ENCODE measurements around the gene NPR2.

Gene NPR2

DNA sequence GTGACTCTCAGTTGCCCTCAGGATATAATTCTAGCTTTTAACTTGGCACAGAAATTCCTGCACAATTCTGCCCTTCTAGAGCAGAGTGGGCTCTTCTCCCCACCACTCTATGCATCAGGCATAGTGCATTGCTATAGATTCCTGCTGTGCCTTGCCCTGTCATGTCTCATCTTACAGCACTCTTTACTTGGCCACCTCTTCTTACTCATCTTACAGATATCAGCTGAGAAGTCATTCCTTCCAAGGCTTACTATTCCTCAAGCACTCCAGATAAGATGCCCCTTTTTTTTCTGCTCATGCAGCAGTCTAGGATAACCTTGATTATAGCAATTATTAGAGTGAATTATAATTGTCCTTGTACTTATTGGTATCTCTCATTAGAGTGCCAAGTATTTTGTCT lies 31.5 kb downstream of the NPR2 start:
- ChIA-PET CTCF (no interaction called here), POLR2A (ENCODE audit: low non-redundant PET) (no interaction called here)
- TF ChIP-seq, protein P1, sequence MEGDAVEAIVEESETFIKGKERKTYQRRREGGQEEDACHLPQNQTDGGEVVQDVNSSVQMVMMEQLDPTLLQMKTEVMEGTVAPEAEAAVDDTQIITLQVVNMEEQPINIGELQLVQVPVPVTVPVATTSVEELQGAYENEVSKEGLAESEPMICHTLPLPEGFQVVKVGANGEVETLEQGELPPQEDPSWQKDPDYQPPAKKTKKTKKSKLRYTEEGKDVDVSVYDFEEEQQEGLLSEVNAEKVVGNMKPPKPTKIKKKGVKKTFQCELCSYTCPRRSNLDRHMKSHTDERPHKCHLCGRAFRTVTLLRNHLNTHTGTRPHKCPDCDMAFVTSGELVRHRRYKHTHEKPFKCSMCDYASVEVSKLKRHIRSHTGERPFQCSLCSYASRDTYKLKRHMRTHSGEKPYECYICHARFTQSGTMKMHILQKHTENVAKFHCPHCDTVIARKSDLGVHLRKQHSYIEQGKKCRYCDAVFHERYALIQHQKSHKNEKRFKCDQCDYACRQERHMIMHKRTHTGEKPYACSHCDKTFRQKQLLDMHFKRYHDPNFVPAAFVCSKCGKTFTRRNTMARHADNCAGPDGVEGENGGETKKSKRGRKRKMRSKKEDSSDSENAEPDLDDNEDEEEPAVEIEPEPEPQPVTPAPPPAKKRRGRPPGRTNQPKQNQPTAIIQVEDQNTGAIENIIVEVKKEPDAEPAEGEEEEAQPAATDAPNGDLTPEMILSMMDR (conservative IDR thresholded peaks at IDR 0.05; ENCODE audit: low read depth): no peak
- H3K27ac ChIP-seq: no peak overlapping the region
- no peak for DNase-seq (ENCODE audit: low spot score)

DNA sequence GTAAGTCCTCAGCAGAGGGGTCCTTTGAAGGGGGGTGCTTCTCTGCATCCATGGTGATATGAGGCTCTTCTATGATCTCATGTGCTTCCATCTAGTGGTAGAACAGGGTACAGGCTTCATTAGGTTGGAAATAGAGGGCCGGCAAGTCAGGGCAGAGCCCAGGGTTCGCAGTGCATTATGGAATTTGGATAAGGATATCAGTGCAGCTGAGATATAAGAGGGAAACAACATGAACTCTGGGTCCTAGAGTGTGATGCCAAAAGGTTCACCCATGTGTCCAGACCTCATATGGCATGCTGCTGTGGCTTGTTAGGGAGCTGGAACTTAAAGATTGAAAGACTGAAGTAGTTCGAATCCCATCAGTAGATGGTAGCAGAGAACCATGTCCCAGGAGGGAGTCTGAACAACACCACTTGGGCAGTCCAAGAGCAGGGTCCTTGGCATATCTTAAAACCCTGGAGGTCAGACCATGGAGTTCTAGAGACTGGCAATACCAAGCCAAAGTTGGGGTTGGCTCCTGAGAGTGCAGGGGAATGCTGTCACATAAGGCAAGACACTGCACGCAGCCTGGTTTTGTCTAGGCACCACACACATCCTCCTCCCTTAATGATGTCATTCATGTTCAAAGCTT lies 34.8 kb downstream of the NPR2 start:
- DNase-seq (ENCODE audit: low spot score): peak; percentile 66
- TF ChIP-seq, protein P1 (conservative IDR thresholded peaks at IDR 0.05; ENCODE audit: low read depth): peak; percentile 82
- peak overlapping the region; percentile 37 for H3K27ac ChIP-seq
- ChIA-PET POLR2A (ENCODE audit: low non-redundant PET) (no interaction called here), CTCF (interaction anchor here (0.5 to 1.9 kb wide), 7 partner anchors 12 to 1371 kb away, joined by 3 to 8 read pairs (median 3); partner anchors contain the start of gene HINT2)

DNA sequence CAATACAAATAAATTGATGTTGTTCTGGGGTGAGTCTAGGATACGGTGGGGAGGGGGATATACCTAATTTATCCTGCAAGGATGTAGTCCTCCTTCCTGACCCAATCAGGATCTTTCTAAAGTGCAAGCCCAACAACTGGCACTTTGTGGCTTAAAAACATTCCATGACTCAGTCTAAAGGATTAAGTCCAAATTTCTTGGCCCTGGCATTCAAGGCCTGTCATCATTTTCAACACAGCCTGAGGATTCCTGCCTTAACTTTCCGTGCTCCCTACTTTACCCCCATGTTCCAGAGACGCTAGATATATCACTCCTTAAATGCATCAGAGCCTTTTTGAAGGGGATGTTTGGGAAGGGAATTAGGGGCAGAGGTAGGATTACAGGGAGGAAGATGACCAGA lies 36.1 kb downstream of the NPR2 start:
- POLR2A ChIA-PET (ENCODE audit: low non-redundant PET): no interaction called here
- no peak overlapping the region for H3K27ac ChIP-seq
- no peak for DNase-seq (ENCODE audit: low spot score)
- CTCF ChIA-PET: no interaction called here
- TF ChIP-seq, protein P1 (conservative IDR thresholded peaks at IDR 0.05; ENCODE audit: low read depth): no peak

DNA sequence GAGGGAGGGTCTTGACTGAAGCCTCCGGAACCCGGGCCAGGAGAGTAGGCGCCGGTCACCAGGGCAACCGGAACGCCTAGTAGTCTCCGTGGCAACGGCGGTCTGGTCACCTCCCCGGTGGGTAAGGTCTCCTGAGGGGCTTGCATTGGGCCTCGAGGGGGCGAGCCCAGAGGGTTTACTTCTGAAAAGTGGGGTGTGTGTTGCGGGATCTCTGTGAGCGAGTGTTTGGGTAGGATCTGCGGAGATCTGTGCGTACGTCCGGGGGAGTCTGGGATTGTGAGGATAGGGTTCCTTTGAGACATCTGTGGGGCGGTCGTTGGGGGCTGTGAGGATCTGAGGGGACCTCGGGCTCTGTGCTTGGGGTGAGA lies 37.3 kb downstream of the NPR2 start, which contains the start of gene FAM221B:
Gene FAM221B, minus strand, starts transcription at position 17 of the 368 bp plus-strand sequence. CDS start 2,571 bp downstream, outside the sequence.
- no peak for DNase-seq (ENCODE audit: low spot score)
- H3K27ac ChIP-seq: peak within 1 kb of the TSS; percentile 67
- ChIA-PET CTCF (interaction anchor here (0.5 kb wide), 1 partner anchor 94 kb away, joined by 3 read pairs; no protein-coding TSS in a partner anchor), POLR2A (ENCODE audit: low non-redundant PET) (interaction anchor here (0.6 kb wide), 1 partner anchor 40 kb away, joined by 4 read pairs; no protein-coding TSS in a partner anchor)
- TF ChIP-seq, protein P1 (conservative IDR thresholded peaks at IDR 0.05; ENCODE audit: low read depth): no peak

DNA sequence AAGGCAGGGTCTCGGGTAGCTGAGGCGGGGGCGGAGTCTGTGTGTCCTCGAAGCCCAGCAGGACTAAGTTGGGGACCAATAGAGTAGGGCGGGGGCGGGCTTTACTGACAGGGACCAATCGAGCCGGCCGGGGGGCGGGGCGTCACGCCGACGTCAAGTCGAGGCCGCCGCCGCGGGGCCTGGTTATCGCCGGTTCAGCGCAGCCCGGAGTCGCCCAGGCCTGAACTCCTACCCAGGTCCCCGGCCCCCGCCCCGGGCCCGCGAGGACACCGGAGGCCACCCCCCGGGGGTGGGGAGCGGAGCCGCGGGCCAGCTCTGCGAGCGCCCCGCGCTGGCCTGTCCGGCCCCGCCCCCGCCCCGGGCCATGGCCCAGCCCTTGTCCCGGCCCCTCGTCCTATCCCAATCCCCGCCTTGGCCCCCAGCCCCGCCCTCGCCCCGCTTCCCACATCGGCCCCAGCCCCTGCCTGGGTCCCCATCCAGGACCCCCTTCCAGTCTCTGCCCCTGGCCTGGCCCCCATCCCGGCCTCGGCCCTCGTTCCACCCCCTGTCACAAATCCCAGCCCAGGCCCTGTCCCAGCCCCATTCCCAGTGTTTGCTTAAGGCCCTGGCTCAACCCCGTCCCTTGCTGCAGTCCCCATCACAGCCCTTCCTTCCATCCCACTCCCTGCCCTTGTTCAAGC lies 37.8 kb downstream of the NPR2 start, which contains the start of gene TMEM8B:
Gene TMEM8B, plus strand, starts transcription at position 145 of the 680 bp plus-strand sequence. Its CDS starts 220 bp downstream, at position 365.
- H3K27ac ChIP-seq: peak within 1 kb of the TSS; percentile 67
- TF ChIP-seq, protein P1 (conservative IDR thresholded peaks at IDR 0.05; ENCODE audit: low read depth): no peak
- POLR2A ChIA-PET (ENCODE audit: low non-redundant PET): interaction anchor here (0.6 kb wide), 2 partner anchors 39 to 96 kb away, joined by 3 to 4 read pairs; no protein-coding TSS in a partner anchor
- CTCF ChIA-PET: interaction anchor here (0.5 to 0.7 kb wide), 2 partner anchors 95 kb away, joined by 3 read pairs; no protein-coding TSS in a partner anchor
- peak; percentile 96 for DNase-seq (ENCODE audit: low spot score)

DNA sequence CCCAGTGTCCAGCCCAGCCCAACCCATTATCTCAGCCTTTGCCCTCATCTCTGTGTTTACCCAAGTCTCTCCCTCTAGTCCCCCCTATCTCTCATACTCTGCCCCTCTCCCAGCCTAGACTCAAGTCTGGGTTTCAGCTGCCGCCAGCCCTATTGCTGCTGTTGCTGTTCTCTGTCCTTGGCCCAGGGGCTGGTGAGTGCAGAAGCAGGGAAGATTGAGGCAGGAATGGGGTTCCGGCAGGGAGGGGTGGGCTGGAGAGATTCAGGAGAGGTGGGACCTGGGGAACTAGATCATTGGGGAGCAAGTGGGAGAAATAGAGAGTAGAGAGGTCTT lies 38.3 kb downstream of the NPR2 start:
- CTCF ChIA-PET: interaction anchor here (0.7 kb wide), 1 partner anchor 96 kb away, joined by 3 read pairs; no protein-coding TSS in a partner anchor
- POLR2A ChIA-PET (ENCODE audit: low non-redundant PET): interaction anchor here (0.6 kb wide), 1 partner anchor 95 kb away, joined by 3 read pairs; no protein-coding TSS in a partner anchor
- TF ChIP-seq, protein P1 (conservative IDR thresholded peaks at IDR 0.05; ENCODE audit: low read depth): no peak
- DNase-seq (ENCODE audit: low spot score): no peak
- H3K27ac ChIP-seq: peak overlapping the region; percentile 67
